Esophagus squamous epithelium (tissue), 5 donors: ENCODE measurements around the gene ANKRD39. TPM values are rescaled to one million over a fixed set of nuclear protein-coding genes. Genes with fewer than 3 reads are reported as not detected.

Experiments
- DNase-seq: peaks from one replicate; lab custom pipeline; 2025; lab: John Stamatoyannopoulos, UW
- H3K27ac ChIP-seq, 4 donors: fragments of 200-600 bp; sonication (generic); one replicate each; pipeline ENCODE4 v1.5.1; 2016 to 2019; ENCODE audit warnings: mild to moderate bottlenecking in 1 of 4
- H3K27me3 ChIP-seq, 4 donors: fragments of 200-600 bp; sonication (generic); 1 replicate in 3 of 4; 2 replicates in 1 of 4; pipeline versions ENCODE4 v1.5.1 to v1.6.0; 2017 to 2021; ENCODE audit warnings: antibody characterized with exemption in 1 of 4
- H3K36me3 ChIP-seq, 3 donors: fragments of 200-600 bp; sonication (generic); one replicate each; pipeline ENCODE4 v1.5.1; 2016 to 2019
- H3K4me1 ChIP-seq, 3 donors: fragments of 200-600 bp; sonication (generic); one replicate each; pipeline ENCODE4 v1.5.1; 2017 to 2019
- H3K4me3 ChIP-seq, 4 donors: fragments of 200-600 bp; sonication (generic); 1 replicate in 3 of 4; 2 replicates in 1 of 4; pipeline ENCODE4 v1.5.1; 2016 to 2019; ENCODE audit warnings: mild to moderate bottlenecking in 2 of 4, moderate library complexity in 1 of 4
- H3K9me3 ChIP-seq, 3 donors: fragments of 200-600 bp; sonication (generic); one replicate each; pipeline ENCODE4 v1.5.1; 2016 to 2019
- POLR2A ChIP-seq, 4 donors: fragments of 450-650 bp; IDR thresholded peaks; one replicate each; pipeline ENCODE4 v1.6.1; 2017; ENCODE audit warnings: antibody characterized with exemption in 4 of 4, mild to moderate bottlenecking in 4 of 4, moderate library complexity in 3 of 4
- WGBS, 2 donors: methylation state at CpG; one replicate each; pipeline ENCODE4 v1.1.5; 2018; 5-methylcytosine and 5-hydroxymethylcytosine counted together
- intact Hi-C: fragments of 100-400 bp; cut with DNase I; formaldehyde crosslinking; loops from one replicate; pipeline ENCODE4 v1.15.0; 2022
- total RNA-seq, 4 donors: library from RNA; depleted of rRNA; stranded (reverse); fragments of >200 nt; gene quantifications; one replicate each; pipeline ENCODE4 v1.1.0, GENCODE V29; 2016
- TF ChIP-seq, protein P1 (sequence below), 6 experiments: fragments of 450-650 bp in 4 of 6; fragments of 200-600 bp in 2 of 6; sonication (generic) in 2 of 6; IDR thresholded peaks; one replicate each; pipeline ENCODE4 v1.5.1; 2016 to 2019; ENCODE audit warnings: antibody characterized with exemption in 6 of 6, mild to moderate bottlenecking in 4 of 6, moderate library complexity in 4 of 6
- donor health status: DM: yes; HTN: yes; CAD: no.

Gene ANKRD39
- total RNA-seq, 4 donors from 2014 or later, result 7.1 to 17.2 (median 14.0) TPM

DNA sequence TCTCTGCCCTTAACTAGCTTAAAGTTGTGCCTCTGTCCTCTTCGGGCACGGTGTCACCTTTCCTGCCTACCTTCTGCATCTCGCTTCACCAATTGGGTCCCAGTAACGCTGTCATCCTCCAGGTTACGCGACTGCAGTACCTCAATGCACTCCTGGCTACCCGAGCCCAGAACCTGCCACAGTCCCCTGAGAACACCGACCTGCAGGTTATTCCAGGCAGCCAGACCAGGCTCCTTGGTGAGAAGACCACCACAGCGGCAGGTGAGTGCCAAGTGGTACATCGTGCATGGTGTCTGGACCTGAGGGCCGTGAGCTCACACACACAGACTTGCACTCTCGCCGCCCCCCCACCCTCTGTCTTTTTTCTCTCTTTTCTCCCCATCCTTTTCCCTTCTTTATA lies 28.9 kb downstream of the ANKRD39 start:
- Histone ChIP-seq H3K9me3 (no peaks in the 10 kb centered on the region), H3K36me3 (peaks cover 28 to 95% (median 29%) of the 10 kb centered on the region in 3 donors), H3K27me3 (no peaks in the 10 kb centered on the region), H3K4me1 (peaks cover 0 to 20% (median 0%) of the 10 kb centered on the region in 3 donors), H3K4me3 (no peak overlapping the region), H3K27ac (no peak overlapping the region)
- TF ChIP-seq POLR2A (IDR thresholded peaks at IDR 0.05), result no peak
- TF ChIP-seq, protein P1, sequence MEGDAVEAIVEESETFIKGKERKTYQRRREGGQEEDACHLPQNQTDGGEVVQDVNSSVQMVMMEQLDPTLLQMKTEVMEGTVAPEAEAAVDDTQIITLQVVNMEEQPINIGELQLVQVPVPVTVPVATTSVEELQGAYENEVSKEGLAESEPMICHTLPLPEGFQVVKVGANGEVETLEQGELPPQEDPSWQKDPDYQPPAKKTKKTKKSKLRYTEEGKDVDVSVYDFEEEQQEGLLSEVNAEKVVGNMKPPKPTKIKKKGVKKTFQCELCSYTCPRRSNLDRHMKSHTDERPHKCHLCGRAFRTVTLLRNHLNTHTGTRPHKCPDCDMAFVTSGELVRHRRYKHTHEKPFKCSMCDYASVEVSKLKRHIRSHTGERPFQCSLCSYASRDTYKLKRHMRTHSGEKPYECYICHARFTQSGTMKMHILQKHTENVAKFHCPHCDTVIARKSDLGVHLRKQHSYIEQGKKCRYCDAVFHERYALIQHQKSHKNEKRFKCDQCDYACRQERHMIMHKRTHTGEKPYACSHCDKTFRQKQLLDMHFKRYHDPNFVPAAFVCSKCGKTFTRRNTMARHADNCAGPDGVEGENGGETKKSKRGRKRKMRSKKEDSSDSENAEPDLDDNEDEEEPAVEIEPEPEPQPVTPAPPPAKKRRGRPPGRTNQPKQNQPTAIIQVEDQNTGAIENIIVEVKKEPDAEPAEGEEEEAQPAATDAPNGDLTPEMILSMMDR (IDR thresholded peaks at IDR 0.05), result no peak
- 91 to 92% methylated on average over 13 of the region's 13 CpGs for WGBS, 2 donors
- intact Hi-C loops, result no loop called here
- no peak for DNase-seq

DNA sequence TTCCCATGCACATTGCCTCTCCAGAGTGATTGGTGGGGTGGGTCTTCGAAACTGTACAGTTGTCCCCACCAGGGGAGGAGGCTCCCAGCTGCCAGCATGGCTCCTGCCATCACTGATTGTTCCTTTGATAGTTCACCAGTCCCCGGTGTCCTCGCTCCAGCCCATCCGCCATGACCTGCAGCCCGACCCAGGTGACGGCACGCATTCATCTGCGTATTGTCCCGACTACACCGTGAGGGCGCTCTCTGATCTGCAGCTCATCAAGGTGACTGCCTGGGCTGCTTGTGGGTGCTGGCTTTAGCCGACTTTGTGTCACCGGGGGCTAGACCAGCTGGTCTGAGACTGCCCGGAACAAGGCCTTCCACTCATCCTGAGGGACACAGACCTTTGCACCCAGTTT lies 29.4 kb downstream of the ANKRD39 start:
- peaks cover 28 to 94% (median 29%) of the 10 kb centered on the region in 3 donors for H3K36me3 ChIP-seq
- H3K27me3 ChIP-seq, result no peaks in the 10 kb centered on the region
- WGBS, 2 donors, result 86 to 92% methylated on average over 2 to 12 of the region's 14 CpGs
- no peak for TF ChIP-seq POLR2A (IDR thresholded peaks at IDR 0.05)
- TF ChIP-seq, protein P1 (IDR thresholded peaks at IDR 0.05), result no peak
- intact Hi-C loops, result no loop called here
- H3K9me3 ChIP-seq, result no peaks in the 10 kb centered on the region
- DNase-seq, result no peak
- H3K4me3 ChIP-seq, result no peak overlapping the region
- H3K27ac ChIP-seq, result no peak overlapping the region
- peaks cover 0 to 21% (median 0%) of the 10 kb centered on the region in 3 donors for H3K4me1 ChIP-seq

DNA sequence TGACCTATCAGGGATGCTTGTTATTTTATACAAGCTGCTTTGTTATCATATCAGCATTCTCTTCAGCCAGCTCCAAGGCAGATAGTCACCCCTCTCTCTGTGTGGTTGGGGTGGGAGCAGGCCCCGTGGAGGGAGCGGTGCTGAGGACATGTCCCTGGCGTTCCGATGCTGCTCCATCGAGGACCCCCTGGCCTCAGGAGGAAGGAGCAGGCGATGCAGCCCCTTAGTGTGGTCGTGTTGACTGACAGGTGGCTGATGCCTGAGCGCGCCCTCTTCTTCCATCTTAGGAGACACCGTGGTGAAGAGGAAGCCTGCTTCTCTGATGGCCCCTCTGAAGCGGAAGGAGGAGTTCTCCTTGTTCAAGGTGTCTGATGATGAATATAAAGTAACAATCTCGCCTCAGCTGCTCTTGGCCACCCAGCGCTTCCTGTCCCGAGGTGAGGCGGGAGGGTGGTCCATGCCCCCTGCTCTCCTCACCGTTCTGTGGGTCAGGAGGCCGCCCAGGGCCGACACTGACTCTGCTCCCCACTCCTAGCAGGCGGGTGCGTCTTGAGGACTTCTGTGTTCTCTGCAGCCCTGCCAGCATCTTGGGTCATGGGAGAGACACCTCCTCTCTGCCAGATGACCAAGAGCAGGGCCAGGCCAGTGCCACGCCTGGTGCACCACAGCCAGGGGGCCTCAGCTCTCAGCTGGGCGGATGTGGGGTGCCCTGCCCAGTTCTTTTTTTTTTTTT lies 31.1 kb downstream of the ANKRD39 start:
- no peak overlapping the region for H3K27ac ChIP-seq
- no peak overlapping the region for H3K4me3 ChIP-seq
- peaks cover 28 to 93% (median 29%) of the 10 kb centered on the region in 3 donors for H3K36me3 ChIP-seq
- H3K9me3 ChIP-seq, result no peaks in the 10 kb centered on the region
- no peak for DNase-seq
- WGBS, 2 donors, result 92 to 96% methylated on average over 9 to 15 of the region's 22 CpGs
- intact Hi-C loops, result no loop called here
- peaks cover 0 to 17% (median 0%) of the 10 kb centered on the region in 3 donors for H3K4me1 ChIP-seq
- TF ChIP-seq, protein P1 (IDR thresholded peaks at IDR 0.05), result no peak
- no peak for TF ChIP-seq POLR2A (IDR thresholded peaks at IDR 0.05)
- H3K27me3 ChIP-seq, result no peaks in the 10 kb centered on the region

DNA sequence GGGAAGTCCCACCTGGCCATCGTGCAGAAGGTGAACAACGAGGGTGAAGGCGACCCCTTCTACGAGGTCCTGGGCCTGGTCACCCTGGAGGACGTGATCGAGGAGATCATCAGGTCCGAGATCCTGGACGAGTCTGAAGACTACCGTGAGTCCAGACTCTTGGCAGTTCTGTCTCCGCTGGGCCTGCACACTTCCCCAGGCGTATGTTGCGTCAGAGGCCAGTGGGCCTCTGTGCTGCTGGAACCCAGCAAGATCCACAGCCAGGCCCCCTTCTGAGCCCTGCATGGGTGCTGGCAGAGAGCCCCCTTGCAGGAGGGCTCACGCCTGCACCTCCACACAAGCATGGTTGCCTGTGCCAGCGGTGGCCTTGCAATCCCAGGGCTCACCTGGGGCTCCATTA lies 32.8 kb downstream of the ANKRD39 start:
- 83 to 90% methylated on average over 2 to 11 of the region's 14 CpGs for WGBS, 2 donors

More for the DNA sequence above, 32.8 kb downstream of the ANKRD39 start:
- DNase-seq, result no peak
- Histone ChIP-seq H3K27ac (no peak overlapping the region), H3K9me3 (no peaks in the 10 kb centered on the region), H3K4me3 (no peak overlapping the region), H3K27me3 (no peaks in the 10 kb centered on the region), H3K4me1 (peaks cover 0 to 32% (median 3%) of the 10 kb centered on the region in 3 donors), H3K36me3 (peaks cover 26 to 77% (median 32%) of the 10 kb centered on the region in 3 donors)
- intact Hi-C loops, result no loop called here
- no peak for TF ChIP-seq POLR2A (IDR thresholded peaks at IDR 0.05)
- TF ChIP-seq, protein P1 (IDR thresholded peaks at IDR 0.05), result no peak
